Lung (tissue), 12 donors: ENCODE measurements around the gene HTR2C. TPM values are rescaled to one million over a fixed set of nuclear protein-coding genes. Genes with fewer than 3 reads are reported as not detected.

ENCODE experiments used
- ATAC-seq: fragments of 200-7000 bp; cut with Tn5 transposase; one replicate; pipeline ENCODE4 v1.9.1; 2020; ENCODE audit warnings: moderate number of reproducible peaks; ENCODE audit not compliant: insufficient read depth, low FRiP score
- DNase-seq, 3 donors: peaks; one replicate each; pipeline ENCODE4 v3.0.0-alpha.2; 2013 to 2017
- H3K27ac ChIP-seq, 2 donors: one replicate each; pipeline ENCODE4 v1.5.1; 2013; ENCODE audit warnings: mild to moderate bottlenecking in 2 of 2, moderate library complexity in 2 of 2, control low read depth in 1 of 2, inconsistent platforms in 1 of 2, low read depth in 1 of 2, low read length in 1 of 2
- H3K27me3 ChIP-seq, 3 donors: one replicate each; pipeline ENCODE4 v1.5.1; 2013; ENCODE audit warnings: low read length in 2 of 3; ENCODE audit not compliant: control insufficient read depth in 3 of 3, insufficient read depth in 3 of 3
- H3K36me3 ChIP-seq, 4 donors: one replicate each; pipeline ENCODE4 v1.5.1; 2013; ENCODE audit warnings: low read length in 4 of 4, mild to moderate bottlenecking in 1 of 4, moderate library complexity in 1 of 4; ENCODE audit not compliant: control insufficient read depth in 4 of 4, insufficient read depth in 4 of 4
- H3K4me1 ChIP-seq, 5 donors: one replicate each; pipeline ENCODE4 v1.5.1; 2013; ENCODE audit warnings: low read length in 5 of 5, mild to moderate bottlenecking in 2 of 5, moderate library complexity in 1 of 5; ENCODE audit not compliant: control insufficient read depth in 5 of 5, insufficient read depth in 5 of 5
- H3K4me3 ChIP-seq: one replicate; pipeline ENCODE4 v1.5.1; 2013; ENCODE audit warnings: mild to moderate bottlenecking, control low read depth, moderate library complexity
- H3K9ac ChIP-seq, 2 donors: one replicate each; pipeline ENCODE4 v1.5.1; 2013; ENCODE audit warnings: low read length in 2 of 2, control low read depth in 1 of 2; ENCODE audit not compliant: insufficient read depth in 1 of 2
- H3K9me3 ChIP-seq, 4 donors: one replicate each; pipeline ENCODE4 v1.5.1; 2013; ENCODE audit warnings: low read length in 3 of 4, mild to moderate bottlenecking in 1 of 4, moderate library complexity in 1 of 4; ENCODE audit not compliant: control insufficient read depth in 4 of 4, insufficient read depth in 3 of 4
- whole genome bisulfite sequencing, 2 donors: extraction: QIAGEN DNeasy Blood & Tissue Kit; methylation state at CpG; one replicate each; pipeline ENCODE4 v1.1.7; 2013; 5-methylcytosine and 5-hydroxymethylcytosine counted together
- polyA plus RNA-seq, 2 donors: library from polyadenylated mRNA; stranded (reverse); fragments of 200-250 nt; gene quantifications; one replicate each; pipeline ENCODE4 v1.2.1, GENCODE V29; 2013
- total RNA-seq, 2 donors: library from RNA; depleted of rRNA in 1 of 2; stranded (reverse); fragments of >200 nt in 1 of 2; gene quantifications; one replicate each; pipeline ENCODE4 v1.2.1, GENCODE V29; 2014 to 2021
- TF ChIP-seq, protein P1 (sequence below): IDR thresholded peaks from 2 replicates; pipeline ENCODE4 v1.5.1; 2012; ENCODE audit warnings: mild to moderate bottlenecking; ENCODE audit errors: control extremely low read depth, extremely low read depth
- donor health status: control.
- donor health status: control.
- donor health status: Bipolar disorder and iron deficiency.
- donor health status: healthy.
- donor health status: DM: yes; HTN: yes; CAD: no.

Gene HTR2C
- total and polyA plus RNA-seq, 4 donors: 0.23 TPM; not detected in 3

DNA sequence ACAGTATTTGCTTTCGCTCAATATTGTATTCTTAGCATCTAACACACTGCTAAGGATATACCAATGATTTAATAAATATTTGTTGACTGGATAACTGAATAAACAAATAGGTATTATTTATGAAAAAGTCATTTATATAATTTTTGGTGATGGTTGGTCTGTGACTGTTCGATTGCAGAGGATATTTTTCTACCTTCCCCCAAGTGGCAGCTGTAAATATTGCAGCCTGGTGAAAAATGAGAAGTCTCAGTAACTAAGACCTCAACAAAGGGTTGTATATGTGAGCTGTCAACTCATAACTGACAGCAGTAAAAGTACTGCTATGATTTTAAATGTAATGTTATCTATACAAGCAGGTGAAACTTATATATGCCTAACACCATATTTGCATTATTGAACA is 36.0 kb downstream of the HTR2C start:
- no peaks in the 10 kb centered on the region for H3K4me1 ChIP-seq
- H3K9me3 ChIP-seq: no peaks in the 10 kb centered on the region
- no peak overlapping the region for H3K9ac ChIP-seq
- no peaks in the 10 kb centered on the region for H3K36me3 ChIP-seq
- 50 to 58% methylated on average over 2 of the region's 2 CpGs for WGBS, 2 donors
- H3K4me3 ChIP-seq: no peak overlapping the region
- ATAC-seq: no peak
- TF ChIP-seq, protein P1, sequence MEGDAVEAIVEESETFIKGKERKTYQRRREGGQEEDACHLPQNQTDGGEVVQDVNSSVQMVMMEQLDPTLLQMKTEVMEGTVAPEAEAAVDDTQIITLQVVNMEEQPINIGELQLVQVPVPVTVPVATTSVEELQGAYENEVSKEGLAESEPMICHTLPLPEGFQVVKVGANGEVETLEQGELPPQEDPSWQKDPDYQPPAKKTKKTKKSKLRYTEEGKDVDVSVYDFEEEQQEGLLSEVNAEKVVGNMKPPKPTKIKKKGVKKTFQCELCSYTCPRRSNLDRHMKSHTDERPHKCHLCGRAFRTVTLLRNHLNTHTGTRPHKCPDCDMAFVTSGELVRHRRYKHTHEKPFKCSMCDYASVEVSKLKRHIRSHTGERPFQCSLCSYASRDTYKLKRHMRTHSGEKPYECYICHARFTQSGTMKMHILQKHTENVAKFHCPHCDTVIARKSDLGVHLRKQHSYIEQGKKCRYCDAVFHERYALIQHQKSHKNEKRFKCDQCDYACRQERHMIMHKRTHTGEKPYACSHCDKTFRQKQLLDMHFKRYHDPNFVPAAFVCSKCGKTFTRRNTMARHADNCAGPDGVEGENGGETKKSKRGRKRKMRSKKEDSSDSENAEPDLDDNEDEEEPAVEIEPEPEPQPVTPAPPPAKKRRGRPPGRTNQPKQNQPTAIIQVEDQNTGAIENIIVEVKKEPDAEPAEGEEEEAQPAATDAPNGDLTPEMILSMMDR: no peak
- no peak overlapping the region for H3K27ac ChIP-seq
- peak in 1 of 3 donors; percentile 0 for DNase-seq
- H3K27me3 ChIP-seq: peaks cover 0 to 18% (median 8%) of the 10 kb centered on the region in 3 donors

DNA sequence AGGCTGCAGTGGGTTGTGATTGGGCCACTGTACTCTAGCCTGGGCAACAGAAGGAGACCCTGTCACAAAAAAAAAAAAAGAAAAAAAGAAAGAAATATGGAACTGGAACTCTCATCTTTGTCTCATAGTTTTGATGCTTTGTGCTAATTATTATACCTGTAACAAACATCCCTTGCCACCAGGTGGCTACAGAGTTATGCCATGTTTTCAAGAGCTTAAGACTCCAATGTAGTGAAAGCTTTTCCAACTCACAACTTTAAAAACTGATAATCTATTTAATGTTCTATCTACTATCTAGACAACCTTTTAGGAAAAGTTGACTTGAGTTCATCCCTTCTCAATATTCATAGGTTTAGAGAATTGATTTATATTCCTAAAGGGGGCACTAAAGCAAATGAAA is 42.4 kb downstream of the HTR2C start:
- Histone ChIP-seq H3K4me3 (no peak overlapping the region), H3K9ac (no peak overlapping the region), H3K27me3 (peaks cover 2 to 18% (median 10%) of the 10 kb centered on the region in 3 donors), H3K4me1 (no peaks in the 10 kb centered on the region), H3K27ac (no peak overlapping the region), H3K36me3 (no peaks in the 10 kb centered on the region), H3K9me3 (no peaks in the 10 kb centered on the region)
- TF ChIP-seq, protein P1: no peak
- DNase-seq (peak in 2 of 3 donors; percentile 5 to 28), ATAC-seq (no peak)

DNA sequence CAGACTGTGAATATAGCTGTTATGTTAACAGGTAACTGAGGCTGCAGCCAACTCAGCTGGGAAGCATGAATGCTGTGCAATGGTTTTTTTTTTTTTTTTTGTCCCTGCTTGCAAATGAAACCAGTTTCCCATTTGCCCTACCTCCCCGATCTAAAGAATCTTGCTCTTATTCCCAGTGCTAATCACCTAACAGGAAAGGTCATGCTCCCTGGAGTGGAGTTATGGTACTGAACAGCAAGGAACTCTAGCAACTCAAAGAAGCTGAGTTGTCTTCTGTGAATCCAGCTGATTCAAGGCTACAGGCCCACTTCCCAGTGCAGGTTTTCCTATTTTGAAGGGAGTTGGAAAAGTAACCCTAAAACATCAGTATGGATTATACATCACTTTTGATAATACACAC is 52.1 kb downstream of the HTR2C start:
- H3K27me3 ChIP-seq: peaks cover 5 to 33% (median 6%) of the 10 kb centered on the region in 3 donors
- ATAC-seq (no peak), DNase-seq (no peak)
- H3K36me3 ChIP-seq: no peaks in the 10 kb centered on the region
- no peak overlapping the region for H3K27ac ChIP-seq
- no peaks in the 10 kb centered on the region for H3K9me3 ChIP-seq
- no peak overlapping the region for H3K9ac ChIP-seq
- TF ChIP-seq, protein P1: no peak
- 71 to 90% methylated on average over 1 of the region's 1 CpG for WGBS, 2 donors
- H3K4me3 ChIP-seq: no peak overlapping the region
- H3K4me1 ChIP-seq: no peaks in the 10 kb centered on the region

DNA sequence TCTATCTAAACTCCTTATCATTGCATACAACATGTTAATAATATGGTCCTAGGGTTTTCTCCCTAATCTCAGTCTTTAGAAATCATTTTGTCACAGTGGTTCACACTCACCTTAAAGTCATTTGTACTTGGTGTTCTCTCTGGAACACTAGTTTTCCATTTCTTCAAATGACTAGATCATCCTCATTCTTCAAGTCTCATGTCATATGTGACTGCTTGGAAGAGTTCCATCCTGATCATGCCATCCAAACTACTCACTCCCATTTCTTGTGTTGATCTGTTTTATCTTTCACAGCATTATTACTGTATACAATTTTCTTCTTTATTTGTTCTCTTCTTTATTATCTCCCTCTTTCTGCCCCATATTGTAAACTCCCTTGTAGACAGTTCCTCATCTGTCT is 66.5 kb downstream of the HTR2C start:
- Histone ChIP-seq H3K9me3 (no peaks in the 10 kb centered on the region), H3K4me1 (no peaks in the 10 kb centered on the region), H3K27ac (no peak overlapping the region), H3K9ac (no peak overlapping the region), H3K27me3 (peaks cover 0 to 32% (median 7%) of the 10 kb centered on the region in 3 donors), H3K36me3 (no peaks in the 10 kb centered on the region), H3K4me3 (no peak overlapping the region)
- ATAC-seq: no peak
- TF ChIP-seq, protein P1: no peak
- no peak for DNase-seq
